Daoy (cell line): ENCODE results near the gene GATA5. TPM values are rescaled to one million over a fixed set of nuclear protein-coding genes. Genes with fewer than 3 reads are reported as not detected.
A peak's percentile ranks its signal among the peaks of the same experiment; 100 is the strongest.

Source experiments
- DNase-seq: peaks from one replicate; pipeline ENCODE4 v3.0.0-alpha.2; 2015; ENCODE audit warnings: low read depth
- total RNA-seq: library from RNA; depleted of rRNA; stranded (reverse); fragments of >200 nt; shearing (Covaris generic); gene quantifications from 2 replicates; pipeline ENCODE4 v1.2.3, GENCODE V29; 2014; rRNA removed

GATA5 gene
- total RNA-seq = not detected in 2 replicates

- no peak for DNase-seq
These were observed at the start of gene GATA5 for GRCh38 chr20:62475772-62476055. GATA5 (minus strand) TSS chr20:62475995; CDS start chr20:62475521, 474 bp downstream.

- DNase-seq = no peak
These were observed 49.2 kb upstream of the GATA5 start for GRCh38 chr20:62525014-62525413.

- DNase-seq = no peak
These were observed 48.7 kb upstream of the GATA5 start for GRCh38 chr20:62524505-62524911.

- DNase-seq = peak; percentile 63
These were observed 47.8 kb upstream of the GATA5 start for GRCh38 chr20:62523473-62524203.

GRCh38 chr20:62522748-62523396, 47.1 kb upstream of the GATA5 start:
- DNase-seq = no peak

- no peak for DNase-seq
These were observed 44.0 kb upstream of the GATA5 start for GRCh38 chr20:62519826-62520225.

- peak; percentile 13 for DNase-seq
These were observed 43.1 kb upstream of the GATA5 start for GRCh38 chr20:62518911-62519310.

- DNase-seq = no peak
These were observed 42.3 kb upstream of the GATA5 start for GRCh38 chr20:62517901-62518610.

GRCh38 chr20:62517168-62517567, 41.4 kb upstream of the GATA5 start:
- DNase-seq = no peak

GRCh38 chr20:62516338-62516737, 40.5 kb upstream of the GATA5 start:
- peak; percentile 51 for DNase-seq

GRCh38 chr20:62515826-62516225, 40.0 kb upstream of the GATA5 start:
- DNase-seq = no peak

- DNase-seq = no peak
These were observed 39.5 kb upstream of the GATA5 start for GRCh38 chr20:62515280-62515679.

GRCh38 chr20:62513991-62514390, 38.2 kb upstream of the GATA5 start:
- DNase-seq = no peak

- no peak for DNase-seq
These were observed 36.3 kb upstream of the GATA5 start for GRCh38 chr20:62511915-62512610.

GRCh38 chr20:62511300-62511914, 35.6 kb upstream of the GATA5 start:
- DNase-seq = no peak

GRCh38 chr20:62508641-62509051, 32.9 kb upstream of the GATA5 start:
- peak; percentile 21 for DNase-seq

- no peak for DNase-seq
These were observed 32.3 kb upstream of the GATA5 start for GRCh38 chr20:62507991-62508640.

- no peak for DNase-seq
These were observed 31.5 kb upstream of the GATA5 start for GRCh38 chr20:62507323-62507722.

- DNase-seq = no peak
These were observed 31.0 kb upstream of the GATA5 start for GRCh38 chr20:62506791-62507190.

- no peak for DNase-seq
These were observed 30.3 kb upstream of the GATA5 start for GRCh38 chr20:62506087-62506486.

- DNase-seq = no peak
These were observed 29.7 kb upstream of the GATA5 start for GRCh38 chr20:62505337-62506045.
